Keratinocyte (primary cell): Measurements from ENCODE around the gene GALNT2. TPM values are rescaled to one million over a fixed set of nuclear protein-coding genes. Genes with fewer than 3 reads are reported as not detected.

ENCODE experiments used
- DNase-seq: peaks from one replicate; pipeline ENCODE4 v3.0.0-alpha.2; 2011; ENCODE audit warnings: low read depth, missing footprints, low spot score
- FAIRE-seq: peaks from 2 replicates; lab custom pipeline; 2011; peaks lifted over from hg19 to GRCh38; lab: Jason Lieb, UNC
- H2AFZ ChIP-seq: 2 replicates; pipeline ENCODE4 v1.6.0; 2012; ENCODE audit warnings: low read length, control low read depth, inconsistent platforms; ENCODE audit not compliant: control insufficient read depth
- H3K27ac ChIP-seq: 2 replicates; pipeline ENCODE4 v1.5.1; 2011; ENCODE audit warnings: low read length; ENCODE audit not compliant: control insufficient read depth, insufficient read depth
- H3K27me3 ChIP-seq: 3 replicates; pipeline ENCODE4 v1.6.0; 2011; ENCODE audit warnings: low read length; ENCODE audit not compliant: control insufficient read depth, insufficient read depth; ENCODE audit errors: extremely low read depth
- H3K36me3 ChIP-seq, 2 experiments: 2 replicates in 1 of 2; 3 replicates in 1 of 2; pipeline ENCODE4 v1.5.1; 2011; ENCODE audit warnings: low read length in 2 of 2, mild to moderate bottlenecking in 1 of 2; ENCODE audit not compliant: control insufficient read depth in 2 of 2, insufficient read depth in 2 of 2; ENCODE audit errors: extremely low read depth in 1 of 2
- H3K4me1 ChIP-seq: 3 replicates; pipeline ENCODE4 v1.5.1; 2011; ENCODE audit warnings: low read length; ENCODE audit not compliant: control insufficient read depth, insufficient read depth; ENCODE audit errors: extremely low read depth
- H3K4me2 ChIP-seq: 3 replicates; pipeline ENCODE4 v1.6.0; 2011; ENCODE audit warnings: low read depth, low read length; ENCODE audit not compliant: control insufficient read depth, insufficient read depth; ENCODE audit errors: extremely low read depth
- H3K4me3 ChIP-seq, 3 experiments: fragments of 200-600 bp in 1 of 3; sonication (generic) in 1 of 3; 2 replicates in 2 of 3; 3 replicates in 1 of 3; pipeline ENCODE4 v1.5.1; 2011 to 2016; ENCODE audit warnings: low read length in 3 of 3, mild to moderate bottlenecking in 3 of 3, control low read depth in 2 of 3, inconsistent platforms in 1 of 3, low read depth in 1 of 3, mixed read lengths in 1 of 3, mixed run types in 1 of 3, moderate library complexity in 1 of 3; ENCODE audit not compliant: control insufficient read depth in 2 of 3, insufficient read depth in 2 of 3; ENCODE audit errors: extremely low read depth in 1 of 3
- H3K79me2 ChIP-seq: 2 replicates; pipeline ENCODE4 v1.6.0; 2012; ENCODE audit warnings: low read length; ENCODE audit not compliant: control insufficient read depth, insufficient read depth
- H3K9ac ChIP-seq: 3 replicates; pipeline ENCODE4 v1.6.0; 2011; ENCODE audit warnings: low read length; ENCODE audit not compliant: control insufficient read depth, insufficient read depth; ENCODE audit errors: extremely low read depth
- H3K9me1 ChIP-seq: 3 replicates; pipeline ENCODE4 v1.6.0; 2011; ENCODE audit warnings: low read length; ENCODE audit not compliant: control insufficient read depth, insufficient read depth; ENCODE audit errors: extremely low read depth
- H3K9me3 ChIP-seq: 2 replicates; pipeline ENCODE4 v1.5.1; 2012; ENCODE audit warnings: low read depth, low read length; ENCODE audit not compliant: control insufficient read depth
- H4K20me1 ChIP-seq: 3 replicates; pipeline ENCODE4 v1.6.0; 2011; ENCODE audit warnings: low read length; ENCODE audit not compliant: control insufficient read depth, insufficient read depth; ENCODE audit errors: extremely low read depth
- CTCF ChIP-seq, 3 experiments: IDR thresholded peaks in 1 of 3; conservative IDR thresholded peaks in 1 of 3; optimal IDR thresholded peaks in 1 of 3; 2 replicates in 2 of 3; 3 replicates in 1 of 3; pipeline versions ENCODE3 to v1.5.1; 2011; ENCODE audit warnings: low read length in 3 of 3, mild to moderate bottlenecking in 3 of 3, moderate library complexity in 2 of 3, control low read depth in 1 of 3, inconsistent platforms in 1 of 3; ENCODE audit not compliant: insufficient read depth in 2 of 3; ENCODE audit errors: extremely low read depth in 1 of 3
- EZH2 ChIP-seq: IDR thresholded peaks from one replicate; pipeline ENCODE4 v1.6.1; 2012; ENCODE audit warnings: inconsistent platforms, mild to moderate bottlenecking, low read length, moderate library complexity
- dilution Hi-C: fragments of 300-500 bp; cut with MboI; formaldehyde crosslinking; loops from one replicate; pipeline ENCODE4 v1.7.0; 2020; ENCODE audit warnings: low sequenced_read_pairs; ENCODE audit not compliant: extremely low pct_ligation_motif_present
- polyA plus RNA-seq, 5 experiments: library from polyadenylated mRNA; depleted of rRNA in 3 of 5; stranded (reverse) in 3 of 5; stranded (forward) in 1 of 5; unstranded in 1 of 5; fragments of >200 nt; gene quantifications; 1 replicate in 1 of 5; 2 replicates in 3 of 5; 3 replicates in 1 of 5; pipeline versions ENCODE4 v1.2.1 to v1.2.3, GENCODE V29; 2011 to 2012; ENCODE audit warnings: missing spikeins in 2 of 5, low read depth in 1 of 5, low replicate concordance in 1 of 5

The GALNT2 gene
- polyA plus RNA-seq, 1 donor (not counting 4 experiments of a cell fraction or from before 2014, with no cell fraction given): 61.7 TPM

DNA sequence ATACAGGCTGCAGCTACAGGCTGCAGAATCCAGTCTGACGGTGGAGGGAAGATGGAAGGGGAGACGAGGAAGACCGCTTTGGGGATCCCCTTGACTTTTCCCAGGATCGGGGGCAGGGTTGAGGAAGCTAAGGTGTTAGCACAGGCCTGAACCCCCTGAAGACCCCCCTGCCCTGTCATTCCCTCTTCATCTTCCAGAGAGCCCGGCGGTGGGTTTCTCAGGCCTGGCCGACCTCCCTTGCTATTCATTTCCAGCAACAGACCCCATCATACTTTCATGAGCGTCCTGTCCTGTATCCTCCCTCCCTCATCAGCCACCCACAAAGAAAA, 247.1 kb downstream of the GALNT2 start:
- Histone ChIP-seq H3K79me2 (no peaks in the 10 kb centered on the region), H2AFZ (no peak overlapping the region), H3K4me2 (no peak overlapping the region), H3K9ac (no peak overlapping the region), H3K4me3 (no peak overlapping the region), H3K4me1 (no peaks in the 10 kb centered on the region), H3K27me3 (peaks cover 20% of the 10 kb centered on the region), H3K27ac (no peak overlapping the region), H3K36me3 (no peaks in the 10 kb centered on the region), H3K9me3 (no peaks in the 10 kb centered on the region), H3K9me1 (no peaks in the 10 kb centered on the region), H4K20me1 (no peaks in the 10 kb centered on the region)
- dilution Hi-C loops: no loop called here
- DNase-seq (no peak), FAIRE-seq (no peak)
- no peak for TF ChIP-seq EZH2
- no peak for TF ChIP-seq CTCF (optimal IDR thresholded peaks at IDR 0.05 in 1 of 3, IDR thresholded peaks at IDR 0.05 in 1 of 3, conservative IDR thresholded peaks at IDR 0.05 in 1 of 3; ENCODE audit: extremely low read depth in 1 of 3, insufficient read depth in 2 of 3, low read length in 3 of 3)

GRCh38 chr1:230315099-230315498, 248.1 kb downstream of the GALNT2 start:
- H3K4me3 ChIP-seq: no peak overlapping the region
- no peaks in the 10 kb centered on the region for H3K79me2 ChIP-seq
- no peak overlapping the region for H3K27ac ChIP-seq
- dilution Hi-C loops: no loop called here
- TF ChIP-seq CTCF (optimal IDR thresholded peaks at IDR 0.05 in 1 of 3, IDR thresholded peaks at IDR 0.05 in 1 of 3, conservative IDR thresholded peaks at IDR 0.05 in 1 of 3; ENCODE audit: extremely low read depth in 1 of 3, insufficient read depth in 2 of 3, low read length in 3 of 3): no peak
- TF ChIP-seq EZH2: no peak
- H3K9me1 ChIP-seq: no peaks in the 10 kb centered on the region
- no peak overlapping the region for H2AFZ ChIP-seq
- H3K4me1 ChIP-seq: no peaks in the 10 kb centered on the region
- H3K9ac ChIP-seq: no peak overlapping the region
- no peaks in the 10 kb centered on the region for H4K20me1 ChIP-seq
- H3K9me3 ChIP-seq: no peaks in the 10 kb centered on the region
- FAIRE-seq: no peak
- H3K36me3 ChIP-seq: no peaks in the 10 kb centered on the region
- peaks cover 20% of the 10 kb centered on the region for H3K27me3 ChIP-seq
- no peak overlapping the region for H3K4me2 ChIP-seq
- no peak for DNase-seq
